CD4-positive, alpha-beta T cell treated with Interferon gamma for 1 hour (primary cell): ENCODE measurements around the gene TSPOAP1.

Source experiments
- DNase-seq: peaks from one replicate; pipeline ENCODE4 v3.0.0-alpha.2; 2020

The TSPOAP1 gene, protein sequence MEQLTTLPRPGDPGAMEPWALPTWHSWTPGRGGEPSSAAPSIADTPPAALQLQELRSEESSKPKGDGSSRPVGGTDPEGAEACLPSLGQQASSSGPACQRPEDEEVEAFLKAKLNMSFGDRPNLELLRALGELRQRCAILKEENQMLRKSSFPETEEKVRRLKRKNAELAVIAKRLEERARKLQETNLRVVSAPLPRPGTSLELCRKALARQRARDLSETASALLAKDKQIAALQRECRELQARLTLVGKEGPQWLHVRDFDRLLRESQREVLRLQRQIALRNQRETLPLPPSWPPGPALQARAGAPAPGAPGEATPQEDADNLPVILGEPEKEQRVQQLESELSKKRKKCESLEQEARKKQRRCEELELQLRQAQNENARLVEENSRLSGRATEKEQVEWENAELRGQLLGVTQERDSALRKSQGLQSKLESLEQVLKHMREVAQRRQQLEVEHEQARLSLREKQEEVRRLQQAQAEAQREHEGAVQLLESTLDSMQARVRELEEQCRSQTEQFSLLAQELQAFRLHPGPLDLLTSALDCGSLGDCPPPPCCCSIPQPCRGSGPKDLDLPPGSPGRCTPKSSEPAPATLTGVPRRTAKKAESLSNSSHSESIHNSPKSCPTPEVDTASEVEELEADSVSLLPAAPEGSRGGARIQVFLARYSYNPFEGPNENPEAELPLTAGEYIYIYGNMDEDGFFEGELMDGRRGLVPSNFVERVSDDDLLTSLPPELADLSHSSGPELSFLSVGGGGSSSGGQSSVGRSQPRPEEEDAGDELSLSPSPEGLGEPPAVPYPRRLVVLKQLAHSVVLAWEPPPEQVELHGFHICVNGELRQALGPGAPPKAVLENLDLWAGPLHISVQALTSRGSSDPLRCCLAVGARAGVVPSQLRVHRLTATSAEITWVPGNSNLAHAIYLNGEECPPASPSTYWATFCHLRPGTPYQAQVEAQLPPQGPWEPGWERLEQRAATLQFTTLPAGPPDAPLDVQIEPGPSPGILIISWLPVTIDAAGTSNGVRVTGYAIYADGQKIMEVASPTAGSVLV (N-terminal part only)

DNA sequence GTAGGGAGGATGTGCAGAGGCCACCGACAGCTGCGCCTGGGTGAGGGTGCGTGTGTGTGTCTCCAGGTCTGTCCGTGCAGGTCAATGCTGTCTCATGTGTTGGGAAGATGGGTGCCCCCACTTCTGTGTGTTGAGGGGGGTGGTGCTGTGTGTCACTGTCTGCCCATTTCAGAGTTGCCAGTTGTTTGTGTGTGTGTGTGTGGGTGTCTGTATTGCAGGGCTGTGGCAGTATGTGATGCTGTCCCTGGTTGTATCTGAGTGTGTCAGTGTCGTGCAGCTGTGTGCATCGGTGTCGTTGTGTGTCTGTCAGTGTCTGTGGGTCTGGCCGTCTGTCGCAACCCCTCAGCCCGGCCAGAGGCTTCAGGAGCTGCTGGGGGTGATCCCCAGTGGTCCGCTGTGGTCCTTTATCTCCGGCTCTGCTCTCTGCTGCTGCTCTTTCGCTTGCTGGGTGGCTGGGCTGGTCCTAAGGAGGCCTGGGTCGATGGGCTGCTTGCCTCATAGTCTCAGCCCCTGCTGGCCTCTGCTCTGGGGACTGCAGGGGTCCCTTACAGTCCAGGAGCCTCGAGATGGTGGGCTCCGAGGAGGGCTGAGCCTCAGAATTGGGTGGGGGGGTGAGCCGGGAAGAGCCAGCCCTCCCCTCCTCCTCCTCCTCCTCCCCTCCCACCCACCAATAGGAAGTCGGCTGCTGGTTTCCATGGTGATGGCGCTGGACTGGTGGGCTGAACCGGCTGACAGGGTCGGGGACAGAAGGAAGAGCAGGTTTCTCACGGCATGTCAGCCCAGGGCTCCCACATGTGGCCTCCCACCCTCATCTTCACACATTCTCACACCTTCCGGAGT lies at the start of gene TSPOAP1:
Gene TSPOAP1, minus strand, starts transcription at position 601 of the 840 bp plus-strand sequence. CDS start 875 bp downstream, outside the sequence.
- peak; percentile 85 for DNase-seq

DNA sequence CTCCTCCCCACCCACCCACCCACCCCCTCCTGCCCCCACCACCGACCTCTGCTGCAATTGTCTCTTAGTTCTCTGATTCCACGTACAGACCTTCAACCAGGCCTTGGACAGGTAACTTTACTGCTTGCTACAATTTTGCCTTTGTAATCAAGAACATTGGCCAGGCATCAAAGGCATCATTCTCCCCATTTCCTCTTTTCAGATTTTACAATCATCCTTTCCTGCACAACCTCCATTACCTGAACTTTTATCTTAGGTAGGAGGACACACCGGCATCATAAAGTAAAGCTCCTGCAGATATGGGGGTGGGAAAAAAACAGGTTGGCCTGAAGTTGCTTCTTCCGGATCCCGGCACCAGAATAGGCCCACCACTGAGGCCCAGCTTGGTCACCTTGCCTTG lies 49.1 kb upstream of the TSPOAP1 start:
- no peak for DNase-seq

DNA sequence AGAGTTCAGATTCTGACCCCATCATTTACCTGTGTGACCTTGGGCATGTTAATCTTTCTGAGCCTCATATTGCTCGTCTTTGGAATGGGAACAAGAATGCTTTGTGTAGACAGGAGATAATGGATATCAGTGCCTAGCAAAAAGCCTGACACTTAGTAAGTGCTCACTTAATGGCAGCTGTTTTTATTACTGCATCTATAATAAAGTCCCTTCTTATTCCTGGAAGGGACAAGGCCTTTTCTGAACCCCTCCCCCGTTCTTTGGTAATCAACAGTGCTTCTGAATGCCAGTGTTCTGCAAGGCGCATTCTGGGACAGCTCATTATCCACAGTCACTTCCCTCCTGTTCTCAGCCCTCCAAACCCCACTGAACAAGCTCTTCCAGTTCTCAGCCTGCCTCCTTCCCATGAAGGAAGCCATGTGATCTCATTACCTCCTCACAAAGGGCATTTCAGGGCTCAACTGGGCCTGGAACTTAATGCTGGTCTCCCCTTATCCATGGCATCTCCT lies 48.6 kb upstream of the TSPOAP1 start:
- DNase-seq, result no peak

DNA sequence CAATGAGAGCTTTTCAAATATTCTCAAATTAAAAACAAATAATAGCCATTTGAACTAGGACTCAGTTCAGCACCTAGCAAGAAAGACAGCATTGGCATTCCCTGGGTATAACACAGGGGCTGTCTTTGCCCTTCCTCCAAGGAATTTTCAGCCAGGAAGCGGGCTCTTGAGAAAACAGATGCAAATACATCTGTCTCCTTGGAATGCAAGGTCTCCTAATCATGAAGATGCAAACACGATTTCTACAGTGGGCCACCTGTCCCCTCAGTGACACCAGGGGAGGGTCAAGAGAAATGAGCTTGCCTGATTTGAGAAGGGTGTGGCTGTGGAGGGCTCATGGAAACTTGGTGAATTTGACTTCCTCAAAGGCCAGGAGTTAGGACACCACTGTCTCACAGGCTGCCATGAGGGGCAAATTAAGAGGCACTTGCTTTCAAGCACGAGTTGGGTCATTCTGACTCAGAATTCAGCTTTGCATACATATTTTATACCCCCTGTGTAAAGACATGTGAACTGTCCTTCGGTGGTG lies 47.9 kb upstream of the TSPOAP1 start:
- no peak for DNase-seq

DNA sequence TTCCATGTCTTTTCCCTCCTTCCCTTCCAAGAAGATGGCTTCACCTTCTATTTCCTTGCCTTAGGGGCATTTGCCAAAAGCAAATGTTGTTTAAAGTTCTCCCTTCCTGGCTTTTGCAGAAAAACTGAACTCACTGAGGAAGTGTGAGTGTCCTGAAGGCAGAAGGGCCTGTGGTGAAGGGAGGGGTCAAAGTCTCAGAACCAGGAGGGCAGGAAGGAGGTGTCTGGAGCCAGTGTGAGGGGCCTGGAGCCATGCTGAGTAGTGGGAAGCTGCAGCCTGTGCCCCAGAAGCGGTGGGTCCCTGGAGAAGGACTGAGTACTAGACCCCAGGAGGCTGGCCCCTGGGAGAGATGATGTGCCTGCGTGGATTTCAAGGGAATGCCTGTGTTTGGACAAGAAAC lies 47.2 kb upstream of the TSPOAP1 start:
- DNase-seq, result no peak

DNA sequence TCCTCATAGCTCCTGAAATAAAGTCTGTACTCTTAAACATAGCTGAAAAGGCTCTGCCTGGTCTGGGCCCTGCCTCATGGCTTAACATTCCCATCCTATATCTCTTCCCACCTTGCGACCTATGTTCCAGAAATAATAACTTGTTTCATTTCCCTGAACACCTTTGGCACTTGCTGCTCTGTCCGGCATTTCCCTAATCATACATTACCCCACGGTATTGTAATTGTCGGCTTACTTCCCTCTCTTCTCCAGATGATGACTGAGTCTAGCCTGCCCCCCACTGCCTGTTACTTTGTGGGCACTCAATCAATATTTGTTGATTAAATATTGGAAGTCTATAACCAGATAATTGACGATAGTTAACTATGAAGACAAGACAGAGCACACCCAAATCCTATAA lies 46.7 kb upstream of the TSPOAP1 start:
- DNase-seq, result no peak

DNA sequence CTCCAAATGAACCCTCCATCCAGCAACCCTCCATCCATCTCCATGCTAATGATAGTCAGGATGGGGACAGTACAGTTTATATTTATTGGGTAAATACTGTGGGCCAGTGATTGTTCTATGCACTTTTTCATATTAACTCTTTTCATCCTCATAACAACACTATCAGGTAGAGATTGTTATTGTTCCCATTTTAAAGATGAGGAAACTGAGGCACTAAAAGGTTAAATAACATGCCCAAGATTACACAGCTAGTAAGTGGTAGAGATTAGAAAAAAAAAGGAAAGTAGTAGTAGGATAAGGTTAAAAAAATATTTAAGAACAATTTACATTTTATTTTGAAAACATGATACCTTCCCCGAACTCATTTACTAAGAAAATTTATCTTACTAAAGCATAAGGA lies 45.3 kb upstream of the TSPOAP1 start:
- DNase-seq, result no peak

DNA sequence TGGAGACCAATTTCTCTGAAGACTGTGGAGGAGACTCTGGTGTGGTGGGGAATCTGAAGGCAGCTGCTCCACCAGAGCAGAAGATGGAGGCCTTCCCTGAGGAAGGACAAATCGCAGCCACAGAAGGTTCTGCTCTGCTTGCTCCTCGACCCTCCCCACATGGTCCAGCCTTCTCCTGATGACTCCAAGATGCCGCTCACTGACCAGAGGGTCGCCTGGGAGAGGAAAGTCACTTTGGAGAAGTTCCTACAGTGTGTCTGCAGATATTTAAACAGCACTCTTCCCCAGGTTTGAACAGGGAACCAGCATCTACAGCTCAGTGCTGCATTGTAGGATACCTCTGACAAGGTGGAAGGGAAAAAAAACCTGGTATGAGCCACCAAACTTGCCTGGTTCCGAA lies 44.4 kb upstream of the TSPOAP1 start:
- DNase-seq, result no peak

DNA sequence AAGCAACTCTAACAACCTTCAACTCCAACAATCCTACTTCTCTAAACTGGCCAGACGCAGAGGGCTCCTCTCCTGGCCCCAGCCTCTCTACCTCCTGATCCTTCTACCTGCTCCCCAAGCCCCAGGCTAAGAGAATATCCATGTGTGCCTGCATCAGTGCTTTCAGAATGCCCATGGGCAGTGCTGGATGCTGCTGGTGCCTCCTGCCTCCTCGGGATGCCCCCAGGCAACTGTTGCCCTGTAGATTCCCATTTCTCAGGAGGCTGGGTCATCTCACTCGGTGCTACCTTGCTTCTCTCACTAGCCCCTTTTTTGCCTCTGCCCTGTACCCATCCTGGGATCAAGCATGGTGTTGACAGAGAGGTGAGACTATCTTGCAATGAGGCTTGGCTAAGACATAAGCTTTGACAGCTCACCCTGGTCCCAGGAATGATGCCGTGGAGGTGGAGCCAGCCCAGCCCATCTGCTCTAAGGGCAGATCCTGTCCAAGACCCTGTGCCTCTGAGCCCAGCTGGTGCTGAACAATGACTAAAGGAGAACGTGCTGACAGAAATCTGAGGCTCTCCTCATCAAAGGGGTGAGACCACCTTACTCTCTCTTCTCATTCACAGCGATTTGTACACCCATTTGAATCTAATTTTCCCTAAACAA lies 42.8 kb upstream of the TSPOAP1 start:
- no peak for DNase-seq

DNA sequence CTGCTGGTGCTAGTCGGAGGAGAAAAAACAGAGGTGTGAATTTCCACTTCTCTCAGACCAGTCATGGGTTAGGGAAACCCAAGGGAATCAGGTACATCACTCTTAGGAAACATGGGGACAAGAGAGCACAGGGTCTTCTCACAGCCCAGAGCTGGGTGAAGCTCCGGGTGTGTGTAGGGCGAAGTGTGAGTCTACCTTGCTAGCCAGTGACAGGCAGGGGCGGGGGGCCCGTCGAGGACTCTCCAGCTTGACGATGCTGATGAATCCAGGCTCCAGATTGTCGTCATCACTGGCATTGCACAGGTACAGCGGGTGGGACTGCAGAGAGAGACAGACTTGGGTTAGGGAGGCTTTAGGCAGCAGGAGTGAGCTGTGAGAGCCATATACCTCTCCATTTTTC lies 42.1 kb upstream of the TSPOAP1 start:
- DNase-seq, result no peak

DNA sequence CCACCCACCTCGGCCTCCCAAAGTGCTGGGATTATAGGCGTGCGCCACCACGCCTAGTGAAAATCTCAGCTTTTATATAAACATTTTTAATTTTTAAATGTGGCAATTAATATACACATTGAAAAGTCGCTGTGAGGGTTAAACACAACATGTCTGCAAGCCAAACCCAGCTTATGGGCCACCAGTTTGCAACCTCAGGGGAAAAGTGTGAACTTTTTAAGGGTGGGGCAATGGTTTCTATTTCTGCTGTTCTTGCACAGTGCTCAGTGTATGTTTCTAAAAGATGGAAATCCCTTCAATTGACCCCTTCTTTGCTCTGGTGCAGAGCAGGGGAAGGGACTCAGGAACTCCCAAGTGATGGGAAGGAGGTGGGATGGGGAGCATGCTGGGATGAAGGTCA lies 41.7 kb upstream of the TSPOAP1 start:
- no peak for DNase-seq

DNA sequence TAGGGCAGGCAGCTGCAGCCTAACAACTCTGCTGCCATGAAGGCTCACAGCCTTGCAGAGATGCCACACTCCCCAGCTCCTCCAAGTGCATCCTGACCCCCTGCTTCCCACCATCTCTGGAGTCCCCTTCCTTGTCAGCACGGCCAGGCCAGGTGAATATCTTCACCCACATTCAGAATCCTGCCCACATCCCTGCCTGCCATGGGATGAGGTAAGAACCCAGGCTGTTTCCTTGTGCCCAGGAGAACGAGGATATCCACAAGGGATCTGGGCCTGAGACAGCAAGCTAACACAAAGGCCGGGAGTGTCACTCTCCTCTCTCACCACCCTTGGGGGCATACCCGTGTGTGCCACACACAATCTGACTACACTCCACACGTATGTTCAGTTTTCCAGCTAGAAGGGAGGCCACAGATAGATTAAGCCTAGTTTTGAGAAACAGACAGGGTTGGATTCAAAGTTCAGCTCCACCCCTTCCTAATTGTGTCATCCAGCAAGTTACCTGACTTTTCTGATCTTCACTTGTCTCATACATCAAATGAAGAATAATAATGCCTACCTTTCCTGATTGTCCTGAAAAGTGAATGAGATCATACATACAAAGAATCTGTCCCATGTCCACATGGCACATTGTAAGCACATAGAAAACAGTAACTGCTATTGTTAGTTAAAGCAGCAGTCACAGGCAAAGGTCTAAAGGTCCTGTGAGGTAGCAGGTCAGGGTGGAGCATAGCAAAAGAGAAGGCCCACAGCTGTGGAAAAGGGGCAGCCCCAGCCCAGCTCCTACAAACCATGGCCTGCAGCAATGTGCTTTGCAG lies 40.8 kb upstream of the TSPOAP1 start:
- no peak for DNase-seq

DNA sequence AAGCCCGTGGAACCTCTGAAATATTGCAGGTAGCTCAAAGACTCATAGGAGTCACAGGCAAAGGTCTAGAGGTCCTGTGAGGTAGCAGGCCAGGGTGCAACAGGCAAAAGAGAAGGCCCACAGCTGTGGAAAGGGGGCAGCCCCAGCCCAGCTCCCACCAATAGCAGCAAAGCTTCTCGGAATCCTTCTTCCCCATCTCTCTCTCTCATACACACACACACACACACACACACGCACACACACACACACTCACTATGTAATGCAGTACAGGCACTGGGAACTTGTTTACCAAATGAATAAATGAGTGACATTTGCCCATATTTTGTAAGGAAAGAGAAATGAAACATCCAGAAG lies 40.2 kb upstream of the TSPOAP1 start:
- DNase-seq, result peak; percentile 25

DNA sequence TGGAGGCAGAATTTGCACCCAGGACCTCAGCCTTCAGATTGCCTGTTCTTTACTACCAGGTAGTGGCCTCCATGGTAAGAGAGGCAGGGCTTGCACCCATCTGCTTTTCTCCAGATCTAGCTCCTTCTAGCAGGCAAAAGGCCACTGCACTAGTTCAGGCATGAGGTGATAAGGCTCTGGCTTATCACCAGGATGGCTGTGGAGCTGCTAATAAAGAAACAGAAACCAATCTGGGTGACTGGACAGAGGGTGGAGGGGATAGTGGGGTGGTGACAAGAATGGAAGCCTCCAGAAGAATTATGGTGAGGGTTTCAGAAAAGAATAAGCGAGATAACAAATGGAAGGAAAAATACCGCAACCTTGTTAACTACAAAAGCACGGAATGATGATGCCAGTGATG lies 38.9 kb upstream of the TSPOAP1 start:
- no peak for DNase-seq

DNA sequence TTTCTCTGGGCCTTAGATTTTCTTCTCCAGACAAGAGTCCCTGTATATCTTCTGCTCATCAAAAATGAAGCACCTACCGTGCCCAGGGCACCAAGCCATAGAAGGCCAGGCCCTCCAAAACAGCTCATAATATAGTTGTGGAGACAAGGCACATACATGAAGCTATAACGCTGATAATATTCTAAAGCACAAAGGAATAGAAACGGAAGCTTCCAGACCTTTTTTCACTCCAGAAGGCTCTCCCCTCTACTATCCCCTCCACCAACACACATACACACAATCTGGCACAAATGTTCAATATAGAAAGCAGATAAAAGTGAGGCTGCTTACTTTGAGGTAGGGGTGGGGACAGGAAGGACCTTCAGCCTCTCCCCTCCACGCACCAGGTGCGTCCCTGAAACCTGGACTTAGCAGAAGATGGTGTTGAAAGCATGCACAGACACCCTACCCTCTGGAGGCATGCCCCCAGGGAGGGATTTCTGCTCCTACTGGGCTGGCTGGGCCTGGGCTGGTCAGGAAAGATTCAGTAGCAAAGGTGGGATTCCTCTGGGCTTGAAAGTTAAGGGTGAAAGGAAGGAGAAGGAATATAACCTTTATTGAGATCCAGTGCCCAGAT lies 37.5 kb upstream of the TSPOAP1 start:
- no peak for DNase-seq

DNA sequence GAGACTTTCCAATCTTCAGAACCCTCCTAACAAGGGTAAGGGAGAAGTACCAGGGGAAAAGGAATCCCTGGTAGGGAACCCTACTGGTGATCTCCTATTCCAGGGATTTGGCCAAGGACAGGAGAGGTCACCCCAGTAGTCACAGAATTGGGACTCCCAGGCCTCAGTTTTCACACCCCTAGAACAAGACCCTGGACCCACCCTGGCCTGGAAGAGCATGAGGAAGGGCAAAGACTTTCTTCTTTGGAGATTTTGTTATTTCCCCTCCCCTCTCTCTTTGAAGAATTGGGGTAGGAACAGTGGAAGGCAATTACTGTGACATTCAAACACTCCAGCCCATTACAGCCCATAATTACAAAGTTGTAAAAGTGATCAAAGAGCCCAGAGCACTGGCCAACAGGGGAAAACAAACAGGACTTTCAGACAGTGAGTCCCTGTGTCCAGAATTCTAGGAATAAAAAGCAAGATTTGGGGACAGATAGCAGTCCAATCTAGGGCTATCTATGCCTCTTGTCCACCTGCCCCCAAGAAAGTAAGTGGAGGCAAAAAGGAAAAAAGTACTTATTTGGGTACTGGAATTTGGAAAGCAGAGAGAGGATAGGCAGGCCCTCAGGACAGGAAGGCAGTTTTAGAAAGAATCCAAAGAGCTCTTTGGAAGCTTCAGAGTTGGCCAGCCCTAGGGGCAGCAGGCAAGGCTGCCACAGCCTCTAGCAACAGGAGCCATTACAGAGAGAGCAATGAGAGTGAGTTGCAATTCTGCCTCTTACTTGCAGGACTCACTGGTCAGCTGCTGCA lies 36.8 kb upstream of the TSPOAP1 start:
- DNase-seq, result no peak

DNA sequence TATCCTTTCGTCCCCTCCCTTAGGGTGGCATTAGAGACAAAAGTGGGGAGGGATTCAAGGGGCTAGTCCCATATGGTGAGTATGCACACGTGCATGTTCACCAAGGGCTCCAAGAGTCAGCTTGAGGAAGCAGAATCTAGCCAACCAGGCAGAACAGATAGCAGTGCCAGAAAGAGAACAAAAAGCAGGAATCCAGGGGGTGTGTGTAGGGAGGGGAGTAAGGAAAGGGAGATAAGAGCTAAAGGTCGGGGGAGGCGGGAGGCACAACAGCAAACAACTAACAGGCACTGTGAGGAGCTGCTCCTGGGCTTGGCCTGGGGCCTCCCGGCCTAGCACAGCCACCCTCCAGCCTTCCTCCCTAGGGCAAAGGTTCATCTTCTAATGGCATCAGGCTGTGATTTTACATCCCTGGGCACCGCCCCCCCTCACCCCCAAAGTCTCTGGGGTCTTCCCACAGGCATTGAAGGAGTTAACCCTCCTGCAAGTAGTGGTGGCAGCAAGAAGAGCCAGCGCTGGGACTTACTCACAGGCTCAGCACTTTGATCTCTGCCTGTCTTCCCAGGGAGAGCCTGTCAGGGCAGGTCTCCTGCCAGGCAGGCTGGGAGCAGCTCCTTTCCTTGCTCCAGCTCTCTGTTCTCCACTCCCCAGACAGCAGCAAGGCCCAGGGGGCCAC lies 35.8 kb upstream of the TSPOAP1 start:
- no peak for DNase-seq

DNA sequence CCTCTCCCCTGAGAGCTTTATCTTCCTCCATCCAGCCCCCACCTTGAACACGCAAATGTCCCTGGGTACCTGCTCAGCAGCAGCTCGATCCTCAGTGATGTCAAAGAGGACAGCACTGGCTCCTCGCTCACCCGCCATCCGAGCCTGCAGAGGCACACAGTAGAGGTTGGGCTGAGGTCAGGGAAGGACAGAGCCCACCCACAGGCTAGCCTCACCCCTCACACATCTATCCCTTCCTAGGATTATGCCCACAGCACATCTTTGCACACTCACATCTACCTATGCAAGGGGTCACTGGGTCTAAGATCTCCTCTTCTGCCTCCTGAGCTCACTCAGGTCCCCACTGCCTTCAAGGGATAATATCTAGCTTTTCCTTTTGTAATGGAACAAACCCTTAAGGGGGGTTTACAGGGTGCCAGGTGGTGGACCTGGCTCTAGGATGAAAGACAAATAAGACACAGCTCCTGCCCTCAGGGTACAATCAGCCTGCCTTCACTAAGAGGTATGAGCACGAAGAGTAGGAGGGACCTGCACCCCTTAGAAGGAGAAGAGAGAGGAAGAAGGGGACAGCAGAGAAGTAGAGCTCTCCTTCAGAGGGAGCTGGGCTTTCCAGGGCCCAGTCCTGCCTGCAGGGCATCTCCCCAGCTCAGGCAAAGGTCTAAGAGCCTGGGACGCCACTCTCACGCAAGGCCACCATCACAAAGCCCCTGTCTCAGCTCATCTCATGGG lies 35.0 kb upstream of the TSPOAP1 start:
- no peak for DNase-seq
